ENCODE measurements around the gene NAGPA. TPM values are rescaled to one million over a fixed set of nuclear protein-coding genes. Genes with fewer than 3 reads are reported as not detected.
A peak's percentile ranks its signal among the peaks of the same experiment; 100 is the strongest.

NAGPA gene
- total RNA-seq, 1 donor = 40.2 TPM

DNA sequence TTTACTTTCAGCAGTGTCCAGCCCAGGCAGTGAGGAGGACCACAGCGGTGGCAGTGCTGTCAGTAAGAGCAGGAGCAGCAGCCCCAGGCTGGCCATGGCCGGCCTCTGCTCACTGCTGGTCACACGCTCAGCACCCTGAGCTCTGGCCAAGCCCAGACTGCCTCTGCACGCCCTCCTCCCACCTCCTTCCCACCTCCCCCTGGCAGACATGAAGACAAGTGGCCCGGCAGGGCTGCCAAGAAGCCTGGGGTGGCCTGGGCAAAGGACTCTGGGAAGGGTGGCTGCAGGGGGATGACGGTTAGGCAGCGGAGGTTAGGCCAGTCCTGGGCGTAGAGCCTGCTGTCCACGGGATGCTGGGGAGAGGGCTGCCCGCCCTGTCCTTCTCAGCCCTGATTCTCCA lies 32.1 kb upstream of the NAGPA start, which contains the start of gene C16orf89:
Gene C16orf89, minus strand, starts transcription at position 144 of the 400 bp plus-strand sequence. Its CDS starts 48 bp downstream, at position 96.
- H3K79me2 ChIP-seq (ENCODE audit: insufficient read depth, low read length) = no peaks in the 10 kb centered on the region
- H4K20me1 ChIP-seq (ENCODE audit: insufficient read depth, low read length) = no peaks in the 10 kb centered on the region
- TF ChIP-seq, protein P1, sequence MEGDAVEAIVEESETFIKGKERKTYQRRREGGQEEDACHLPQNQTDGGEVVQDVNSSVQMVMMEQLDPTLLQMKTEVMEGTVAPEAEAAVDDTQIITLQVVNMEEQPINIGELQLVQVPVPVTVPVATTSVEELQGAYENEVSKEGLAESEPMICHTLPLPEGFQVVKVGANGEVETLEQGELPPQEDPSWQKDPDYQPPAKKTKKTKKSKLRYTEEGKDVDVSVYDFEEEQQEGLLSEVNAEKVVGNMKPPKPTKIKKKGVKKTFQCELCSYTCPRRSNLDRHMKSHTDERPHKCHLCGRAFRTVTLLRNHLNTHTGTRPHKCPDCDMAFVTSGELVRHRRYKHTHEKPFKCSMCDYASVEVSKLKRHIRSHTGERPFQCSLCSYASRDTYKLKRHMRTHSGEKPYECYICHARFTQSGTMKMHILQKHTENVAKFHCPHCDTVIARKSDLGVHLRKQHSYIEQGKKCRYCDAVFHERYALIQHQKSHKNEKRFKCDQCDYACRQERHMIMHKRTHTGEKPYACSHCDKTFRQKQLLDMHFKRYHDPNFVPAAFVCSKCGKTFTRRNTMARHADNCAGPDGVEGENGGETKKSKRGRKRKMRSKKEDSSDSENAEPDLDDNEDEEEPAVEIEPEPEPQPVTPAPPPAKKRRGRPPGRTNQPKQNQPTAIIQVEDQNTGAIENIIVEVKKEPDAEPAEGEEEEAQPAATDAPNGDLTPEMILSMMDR (IDR thresholded peaks at IDR 0.05; ENCODE audit: extremely low read depth, low read depth, low read length) = no peak
- no peaks in the 10 kb centered on the region for H3K9me3 ChIP-seq (ENCODE audit: low read depth, low read length)
- no peak for DNase-seq (ENCODE audit: insufficient read length, low spot score, missing footprints)
- H3K4me1 ChIP-seq (ENCODE audit: insufficient read depth, low read length) = no peaks in the 10 kb centered on the region
- peaks cover 36% of the 10 kb centered on the region for H3K27me3 ChIP-seq (ENCODE audit: insufficient read depth, low read length)
- H3K4me3 ChIP-seq (ENCODE audit: insufficient read depth, low read length) = no peak within 1 kb of the TSS
- H3K36me3 ChIP-seq (ENCODE audit: insufficient read depth, low read length) = no peaks in the 10 kb centered on the region
- no peak within 1 kb of the TSS for H3K27ac ChIP-seq (ENCODE audit: low read depth, low read length)
- no peak within 1 kb of the TSS for H3K4me2 ChIP-seq (ENCODE audit: insufficient read depth, low read length)
- H2AFZ ChIP-seq (ENCODE audit: low read length) = no peak within 1 kb of the TSS

DNA sequence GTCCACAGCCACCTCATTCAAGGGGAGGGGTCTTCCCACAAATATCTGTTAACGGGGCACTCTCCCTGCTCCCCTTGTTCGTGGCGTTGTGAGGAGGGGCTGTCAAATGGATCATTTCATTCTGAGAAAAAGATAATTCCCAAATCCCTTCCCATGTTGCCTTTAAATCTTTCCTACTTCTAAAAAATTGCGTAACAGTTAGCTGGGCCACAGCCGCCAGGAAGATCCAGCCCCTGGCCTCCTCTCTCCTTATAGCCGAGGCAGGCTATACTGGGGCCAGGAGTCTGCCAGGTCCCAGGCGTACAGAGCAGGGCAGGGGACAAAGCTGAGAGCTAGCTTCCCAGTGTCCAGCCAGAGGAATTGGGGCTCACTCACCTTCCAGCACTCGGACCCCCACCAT lies 31.6 kb upstream of the NAGPA start:
- no peak for DNase-seq (ENCODE audit: insufficient read length, low spot score, missing footprints)
- Histone ChIP-seq H3K4me3 (ENCODE audit: insufficient read depth, low read length) (no peak overlapping the region), H3K36me3 (ENCODE audit: insufficient read depth, low read length) (no peaks in the 10 kb centered on the region), H3K4me2 (ENCODE audit: insufficient read depth, low read length) (no peak overlapping the region), H3K4me1 (ENCODE audit: insufficient read depth, low read length) (no peaks in the 10 kb centered on the region), H3K9me3 (ENCODE audit: low read depth, low read length) (no peaks in the 10 kb centered on the region), H3K27me3 (ENCODE audit: insufficient read depth, low read length) (peaks cover 36% of the 10 kb centered on the region), H3K79me2 (ENCODE audit: insufficient read depth, low read length) (no peaks in the 10 kb centered on the region), H4K20me1 (ENCODE audit: insufficient read depth, low read length) (no peaks in the 10 kb centered on the region), H2AFZ (ENCODE audit: low read length) (no peak overlapping the region), H3K27ac (ENCODE audit: low read depth, low read length) (no peak overlapping the region)
- TF ChIP-seq, protein P1 (IDR thresholded peaks at IDR 0.05; ENCODE audit: extremely low read depth, low read depth, low read length) = no peak

DNA sequence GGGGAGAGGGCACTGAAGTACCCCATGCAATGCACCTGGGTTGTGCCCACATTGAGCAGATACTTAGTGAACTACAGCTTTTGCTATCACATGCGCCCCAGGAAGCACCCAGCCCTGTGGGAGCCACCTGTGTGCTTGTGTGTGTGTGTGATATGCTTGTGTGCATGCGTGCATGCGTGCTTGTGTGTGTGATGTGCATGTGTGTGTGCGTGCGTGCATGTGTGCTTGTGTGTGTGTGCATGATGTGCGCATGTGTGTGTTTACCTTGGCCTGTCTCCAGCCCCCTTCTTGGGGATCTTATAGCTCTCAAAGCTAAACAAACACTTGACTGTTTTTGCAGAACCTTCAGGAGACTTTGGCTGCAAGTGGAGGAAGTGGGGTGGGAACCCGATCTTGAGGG lies 31.2 kb upstream of the NAGPA start:
- Histone ChIP-seq H4K20me1 (ENCODE audit: insufficient read depth, low read length) (no peaks in the 10 kb centered on the region), H2AFZ (ENCODE audit: low read length) (no peak overlapping the region), H3K4me3 (ENCODE audit: insufficient read depth, low read length) (no peak overlapping the region), H3K9me3 (ENCODE audit: low read depth, low read length) (no peaks in the 10 kb centered on the region), H3K4me1 (ENCODE audit: insufficient read depth, low read length) (no peaks in the 10 kb centered on the region), H3K27me3 (ENCODE audit: insufficient read depth, low read length) (peaks cover 36% of the 10 kb centered on the region), H3K79me2 (ENCODE audit: insufficient read depth, low read length) (no peaks in the 10 kb centered on the region), H3K36me3 (ENCODE audit: insufficient read depth, low read length) (no peaks in the 10 kb centered on the region), H3K27ac (ENCODE audit: low read depth, low read length) (no peak overlapping the region), H3K4me2 (ENCODE audit: insufficient read depth, low read length) (no peak overlapping the region)
- no peak for DNase-seq (ENCODE audit: insufficient read length, low spot score, missing footprints)
- TF ChIP-seq, protein P1 (IDR thresholded peaks at IDR 0.05; ENCODE audit: extremely low read depth, low read depth, low read length) = no peak

DNA sequence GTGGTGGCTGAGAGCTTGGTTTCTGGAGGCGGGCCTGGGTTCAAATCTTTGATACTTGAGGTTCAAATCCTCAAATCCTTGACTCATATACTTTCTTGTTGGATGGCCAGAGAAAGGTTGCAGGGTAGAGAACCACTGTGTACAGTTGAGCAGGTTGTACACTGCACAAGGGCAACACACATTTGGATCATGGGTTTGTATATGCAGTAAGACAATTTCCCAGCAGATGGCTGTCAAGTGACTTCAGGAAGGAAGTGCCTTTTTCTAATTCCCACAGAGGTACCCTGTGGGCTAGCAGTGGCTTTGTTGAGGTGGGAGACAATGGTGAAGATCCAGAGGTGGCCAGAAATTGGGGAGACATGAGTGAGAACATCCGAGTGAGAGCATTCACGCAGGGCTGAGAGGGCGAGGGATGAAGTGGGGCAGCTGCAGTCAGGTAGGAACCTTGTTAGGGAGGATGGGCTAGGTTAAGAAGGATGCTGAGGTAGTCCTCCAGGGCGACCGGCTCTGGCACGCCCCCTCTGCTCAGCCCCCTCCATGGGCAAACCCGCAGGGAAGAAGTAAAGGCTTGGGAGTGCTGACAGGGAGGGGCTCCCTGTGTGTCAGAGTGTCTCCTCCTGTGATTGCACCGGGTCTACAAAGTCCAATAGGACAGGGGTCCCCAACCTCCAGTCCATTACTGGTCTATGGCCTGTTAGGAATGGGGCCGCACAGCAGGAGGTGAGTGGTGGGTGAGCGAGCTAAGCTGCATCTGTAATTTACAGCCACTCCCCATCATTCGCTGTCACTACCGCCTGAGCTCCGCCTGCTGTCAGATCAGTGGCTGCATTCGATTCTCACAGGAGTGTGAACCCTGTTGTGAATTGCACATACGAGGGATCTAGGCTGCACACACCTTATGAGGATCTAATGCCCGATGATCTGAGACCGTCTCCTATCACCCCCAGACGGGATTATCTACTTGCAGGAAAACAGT lies 29.3 kb upstream of the NAGPA start:
- no peak overlapping the region for H3K4me3 ChIP-seq (ENCODE audit: insufficient read depth, low read length)
- no peaks in the 10 kb centered on the region for H3K4me1 ChIP-seq (ENCODE audit: insufficient read depth, low read length)
- peaks cover 36% of the 10 kb centered on the region for H3K27me3 ChIP-seq (ENCODE audit: insufficient read depth, low read length)
- H3K79me2 ChIP-seq (ENCODE audit: insufficient read depth, low read length) = no peaks in the 10 kb centered on the region
- no peak overlapping the region for H3K4me2 ChIP-seq (ENCODE audit: insufficient read depth, low read length)
- no peaks in the 10 kb centered on the region for H3K9me3 ChIP-seq (ENCODE audit: low read depth, low read length)
- H3K27ac ChIP-seq (ENCODE audit: low read depth, low read length) = no peak overlapping the region
- H3K36me3 ChIP-seq (ENCODE audit: insufficient read depth, low read length) = no peaks in the 10 kb centered on the region
- DNase-seq (ENCODE audit: insufficient read length, low spot score, missing footprints) = no peak
- TF ChIP-seq, protein P1 (IDR thresholded peaks at IDR 0.05; ENCODE audit: extremely low read depth, low read depth, low read length) = peak; percentile 5
- no peaks in the 10 kb centered on the region for H4K20me1 ChIP-seq (ENCODE audit: insufficient read depth, low read length)
- H2AFZ ChIP-seq (ENCODE audit: low read length) = no peak overlapping the region
